HEK293T (cell line): ENCODE measurements around the gene ADAMTS19.

Source experiments
- CTCF ChIA-PET: fragments of 350-600 bp; formaldehyde crosslinking; extraction: SDS; loops from one replicate; lab custom pipeline; 2021; ENCODE audit warnings: antibody characterized with exemption, inconsistent platforms; lab: Yijun Ruan, JAX
- POLR2A ChIA-PET: fragments of 350-600 bp; formaldehyde crosslinking; extraction: SDS; loops from one replicate; lab custom pipeline; 2020; ENCODE audit warnings: antibody characterized with exemption, inconsistent platforms; lab: Yijun Ruan, JAX
- DNase-seq: peaks from one replicate; pipeline ENCODE4 v3.0.0; 2012; ENCODE audit warnings: mixed read lengths; ENCODE audit errors: extremely low spot score
- ARNT ChIP-seq: fragments of 450-650 bp; IDR thresholded peaks from 2 replicates; pipeline ENCODE4 v1.6.1; 2017; ENCODE audit warnings: mild to moderate bottlenecking
- BHLHE40 ChIP-seq: fragments of 450-650 bp; IDR thresholded peaks from 2 replicates; pipeline ENCODE4 v1.6.1; 2016; ENCODE audit warnings: mild to moderate bottlenecking, moderate library complexity, borderline replicate concordance
- CTBP1 ChIP-seq: fragments of 450-650 bp; IDR thresholded peaks from 2 replicates; pipeline ENCODE4 v1.6.1; 2016; ENCODE audit warnings: borderline replicate concordance
- ELF4 ChIP-seq: fragments of 450-650 bp; IDR thresholded peaks from 2 replicates; pipeline ENCODE4 v1.6.1; 2017; ENCODE audit warnings: antibody characterized with exemption
- FOXA1 ChIP-seq: fragments of 450-650 bp; IDR thresholded peaks from 2 replicates; pipeline ENCODE4 v1.6.1; 2016; ENCODE audit warnings: mild to moderate bottlenecking
- FOXK2 ChIP-seq: fragments of 450-650 bp; IDR thresholded peaks from 2 replicates; pipeline ENCODE4 v1.6.1; 2016; ENCODE audit warnings: mild to moderate bottlenecking
- FOXM1 ChIP-seq: fragments of 450-650 bp; IDR thresholded peaks from 2 replicates; pipeline ENCODE4 v1.6.1; 2017; ENCODE audit warnings: mild to moderate bottlenecking, borderline replicate concordance
- HDGF ChIP-seq: fragments of 450-650 bp; IDR thresholded peaks from 2 replicates; pipeline ENCODE4 v1.6.1; 2017; ENCODE audit warnings: antibody characterized with exemption, borderline replicate concordance
- L3MBTL2 ChIP-seq: fragments of 450-650 bp; conservative IDR thresholded peaks from 2 replicates; pipeline ENCODE4 v1.6.1; 2016; ENCODE audit warnings: mild to moderate bottlenecking
- LEF1 ChIP-seq: fragments of 450-650 bp; IDR thresholded peaks from 2 replicates; pipeline ENCODE4 v1.6.1; 2017; ENCODE audit warnings: mild to moderate bottlenecking, borderline replicate concordance
- NFRKB ChIP-seq: fragments of 450-650 bp; IDR thresholded peaks from 2 replicates; pipeline ENCODE4 v1.6.1; 2016; ENCODE audit warnings: mild to moderate bottlenecking, moderate library complexity
- PKNOX1 ChIP-seq: fragments of 450-650 bp; IDR thresholded peaks from 2 replicates; pipeline ENCODE4 v1.6.1; 2016
- SP1 ChIP-seq: fragments of 450-650 bp; IDR thresholded peaks from 2 replicates; pipeline ENCODE4 v1.6.1; 2017
- SUZ12 ChIP-seq: fragments of 450-650 bp; IDR thresholded peaks from 2 replicates; pipeline ENCODE4 v1.6.1; 2016; ENCODE audit warnings: mild to moderate bottlenecking
- TARDBP ChIP-seq: fragments of 450-650 bp; IDR thresholded peaks from 2 replicates; pipeline ENCODE4 v1.6.1; 2016
- ZNF384 ChIP-seq: fragments of 450-650 bp; IDR thresholded peaks from 2 replicates; pipeline ENCODE4 v1.6.1; 2016

The ADAMTS19 gene

DNA sequence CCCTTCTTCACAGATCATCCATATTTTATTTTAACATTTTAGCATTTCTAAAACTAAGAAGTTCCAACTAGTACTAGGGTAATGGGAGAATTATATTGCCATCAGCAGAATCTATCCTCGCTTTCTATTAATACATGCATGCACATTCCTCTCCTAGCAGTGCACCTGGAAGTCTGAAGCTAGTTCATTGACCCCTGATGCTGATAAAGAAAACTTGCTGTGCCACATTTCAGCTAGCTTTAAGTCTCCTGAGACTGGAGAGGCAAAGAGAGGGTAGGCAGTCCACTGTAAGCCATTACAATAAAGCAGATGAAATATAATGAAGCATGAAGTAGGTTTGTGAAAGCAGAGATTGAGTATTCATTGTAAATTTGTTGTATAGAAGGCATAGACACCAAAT is 303.6 kb downstream of the ADAMTS19 start:
- POLR2A ChIA-PET: no interaction called here
- CTCF ChIA-PET: no interaction called here
- no peak for TF ChIP-seq ZNF384
- no peak for TF ChIP-seq TARDBP
- TF ChIP-seq CTBP1: no peak
- TF ChIP-seq FOXK2: no peak
- TF ChIP-seq ELF4: no peak
- TF ChIP-seq ARNT: no peak
- no peak for TF ChIP-seq FOXM1
- no peak for TF ChIP-seq SUZ12
- no peak for TF ChIP-seq BHLHE40
- no peak for TF ChIP-seq NFRKB
- no peak for TF ChIP-seq L3MBTL2
- TF ChIP-seq HDGF: no peak
- no peak for TF ChIP-seq FOXA1
- no peak for TF ChIP-seq PKNOX1
- TF ChIP-seq LEF1: no peak
- TF ChIP-seq SP1: no peak
- DNase-seq: no peak

DNA sequence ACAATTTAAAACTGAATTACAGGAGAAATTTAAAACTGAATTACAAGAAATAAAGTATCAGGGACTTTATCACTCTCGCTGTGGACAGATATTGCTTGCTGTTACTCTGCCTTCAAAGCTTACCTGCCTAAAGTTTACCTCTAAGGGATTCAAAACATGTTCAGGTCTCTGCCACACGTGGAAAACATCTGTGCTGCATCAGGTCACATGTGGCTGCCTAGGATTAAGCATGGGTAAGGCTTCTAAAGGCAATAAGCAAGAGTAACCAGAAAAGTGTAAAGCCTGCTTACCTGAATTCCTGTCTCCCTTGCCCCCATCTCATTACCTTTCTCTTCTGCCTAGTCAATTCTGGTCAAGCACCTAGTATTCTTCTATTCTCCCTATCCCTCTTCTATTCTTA is 306.7 kb downstream of the ADAMTS19 start:
- ChIA-PET POLR2A (no interaction called here), CTCF (no interaction called here)
- TF ChIP-seq SUZ12: no peak
- no peak for TF ChIP-seq FOXA1
- no peak for TF ChIP-seq TARDBP
- no peak for TF ChIP-seq SP1
- TF ChIP-seq L3MBTL2: no peak
- no peak for TF ChIP-seq LEF1
- TF ChIP-seq ZNF384: no peak
- TF ChIP-seq FOXM1: no peak
- TF ChIP-seq ARNT: no peak
- no peak for TF ChIP-seq PKNOX1
- TF ChIP-seq BHLHE40: no peak
- TF ChIP-seq NFRKB: no peak
- no peak for DNase-seq

DNA sequence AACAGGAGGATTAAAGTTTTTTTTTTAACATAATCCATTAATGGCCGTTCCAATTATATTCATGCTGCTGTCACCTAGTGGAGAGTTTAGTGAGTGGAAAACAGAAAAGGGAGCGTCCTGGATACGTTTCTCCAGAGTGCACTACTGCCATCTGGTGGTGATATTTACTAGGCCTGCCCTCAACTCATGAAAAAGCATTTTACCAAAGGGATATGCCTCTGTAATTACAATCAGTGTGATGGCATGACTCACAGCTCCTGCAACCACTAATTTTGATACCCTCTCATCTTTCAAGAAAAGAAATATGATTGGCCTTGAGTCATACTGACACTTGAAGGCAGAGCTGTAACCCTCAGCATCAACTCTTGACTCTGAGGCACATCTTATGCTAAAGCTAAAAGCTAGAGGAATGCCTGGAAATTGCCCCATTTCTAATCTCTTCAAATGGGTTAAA is 307.9 kb downstream of the ADAMTS19 start:
- ChIA-PET POLR2A (no interaction called here), CTCF (interaction anchor here (0.5 to 1.6 kb wide), 6 partner anchors 48 to 1339 kb away, joined by 3 to 5 read pairs (median 4); no protein-coding TSS in a partner anchor)
- TF ChIP-seq SP1: no peak
- peak; percentile 90 for TF ChIP-seq ZNF384
- 0 out of 2 replicates have a peak, but pooled peaks have one; percentile 21 for TF ChIP-seq PKNOX1
- DNase-seq: peak; percentile 71

- ChIA-PET POLR2A (no interaction called here), CTCF (interaction anchor here (0.5 to 1.6 kb wide), 5 partner anchors 47 to 1338 kb away, joined by 3 to 5 read pairs (median 4); no protein-coding TSS in a partner anchor)
- no peak for TF ChIP-seq SP1
- DNase-seq: no peak
Measured at GRCh38 chr5:129768735-129769134, 308.6 kb downstream of the ADAMTS19 start.

GRCh38 chr5:129770024-129770820 is 310.1 kb downstream of the ADAMTS19 start:
- no peak for TF ChIP-seq FOXA1
- no peak for TF ChIP-seq L3MBTL2
- TF ChIP-seq FOXM1: no peak
- TF ChIP-seq ELF4: no peak
- TF ChIP-seq SUZ12: no peak
- no peak for TF ChIP-seq NFRKB
- TF ChIP-seq CTBP1: no peak
- no peak for TF ChIP-seq BHLHE40
- TF ChIP-seq ZNF384: no peak
- ChIA-PET POLR2A (no interaction called here), CTCF (interaction anchor here (0.7 to 5.8 kb wide), 7 partner anchors 14 to 1551 kb away, joined by 3 to 79 read pairs (median 4); no protein-coding TSS in a partner anchor)
- no peak for DNase-seq

DNA sequence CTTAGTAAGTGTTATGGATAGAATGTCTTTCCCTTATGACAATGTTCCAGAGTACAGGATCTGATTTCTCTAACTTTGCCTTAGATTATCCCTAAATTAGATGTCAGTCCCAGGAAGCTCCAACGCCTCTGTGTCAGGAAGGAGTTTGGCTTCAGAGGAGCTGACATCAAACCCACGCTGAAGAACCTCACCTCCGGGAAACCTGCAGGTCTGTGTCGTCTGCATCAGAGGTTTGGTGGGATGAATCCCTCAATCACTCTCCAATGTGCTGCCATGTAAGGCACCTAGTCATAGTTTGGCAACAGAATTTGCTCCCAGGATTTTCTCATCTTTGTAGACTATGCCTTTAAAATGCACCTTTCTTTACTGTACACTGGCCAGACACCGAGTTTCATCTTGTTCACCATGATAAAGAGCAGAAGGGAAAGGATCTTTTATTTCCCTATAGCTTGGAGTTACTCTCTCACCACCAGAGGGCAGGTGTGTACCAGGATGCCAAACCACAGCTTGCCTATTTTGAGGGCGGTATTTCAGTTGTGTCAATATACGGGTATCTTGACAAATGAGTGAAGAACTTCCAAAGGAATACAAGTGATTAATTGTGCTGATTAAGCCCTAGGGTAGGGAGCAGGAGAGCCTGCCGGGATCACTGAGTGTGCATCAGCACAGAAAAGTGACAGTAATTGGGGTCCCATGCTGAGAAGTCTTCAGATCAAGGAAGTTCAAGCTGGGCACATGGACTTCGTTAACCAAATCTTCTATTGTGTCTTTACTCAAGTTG is 311.1 kb downstream of the ADAMTS19 start:
- DNase-seq: peak; percentile 53
- ChIA-PET CTCF (interaction anchor here (0.5 to 5.8 kb wide), 19 partner anchors 10 to 1579 kb away, joined by 3 to 79 read pairs (median 3); no protein-coding TSS in a partner anchor), POLR2A (interaction anchor here (1.0 kb wide), 1 partner anchor 311 kb away, joined by 3 read pairs; the partner anchor contains the start of gene ADAMTS19)
- TF ChIP-seq ARNT: no peak
- TF ChIP-seq PKNOX1: peak; percentile 17; the same call in 1 of the 2 replicates
